H1 (cell line): ENCODE measurements around the gene CCDC7. TPM values are rescaled to one million over a fixed set of nuclear protein-coding genes. Genes with fewer than 3 reads are reported as not detected.

Source experiments
- CTCF ChIA-PET: fragments of 300-600 bp; sonication (Branson Sonifier 250); formaldehyde crosslinking; loops from one replicate; lab custom pipeline; 2021; ENCODE audit not compliant: partially characterized antibody; lab: Charles Lee
- POLR2A ChIA-PET: fragments of 300-600 bp; sonication (Branson Sonifier 250); formaldehyde crosslinking; loops from one replicate; lab custom pipeline; 2021; ENCODE audit warnings: inconsistent platforms; ENCODE audit not compliant: partially characterized antibody; lab: Charles Lee
- DNase-seq, 2 experiments: peaks; one replicate each; pipeline versions ENCODE4 v3.0.0 to v3.0.0-alpha.2; 2010 to 2022; ENCODE audit warnings: low spot score in 2 of 2, low read depth in 1 of 2, mixed read lengths in 1 of 2
- FAIRE-seq: peaks from 2 replicates; lab custom pipeline; 2011; peaks lifted over from hg19 to GRCh38; lab: Jason Lieb, UNC
- H2AFZ ChIP-seq: 2 replicates; pipeline ENCODE4 v1.8.1; 2012; ENCODE audit warnings: low read length, inconsistent platforms
- H2AK5ac ChIP-seq: 2 replicates; pipeline ENCODE4 v1.6.1; 2013; ENCODE audit warnings: low read depth, low read length
- H2BK120ac ChIP-seq: replicated peaks from 2 replicates; pipeline ENCODE3; 2013; ENCODE audit warnings: low read depth, low read length, inconsistent platforms
- H2BK12ac ChIP-seq: 2 replicates; pipeline ENCODE4 v1.6.1; 2013; ENCODE audit warnings: low read depth, low read length
- H2BK15ac ChIP-seq: 2 replicates; pipeline ENCODE4 v1.6.1; 2013; ENCODE audit warnings: low read length
- H2BK20ac ChIP-seq: 2 replicates; pipeline ENCODE4 v1.6.1; 2013; ENCODE audit warnings: low read length
- H2BK5ac ChIP-seq: 2 replicates; pipeline ENCODE4 v1.6.1; 2013; ENCODE audit warnings: low read depth, low read length
- H3K14ac ChIP-seq: 2 replicates; pipeline ENCODE4 v1.6.1; 2013; ENCODE audit warnings: inconsistent platforms; ENCODE audit not compliant: insufficient read length
- H3K18ac ChIP-seq: 2 replicates; pipeline ENCODE4 v1.6.1; 2013; ENCODE audit warnings: low read length; ENCODE audit errors: extremely low read depth
- H3K23ac ChIP-seq: 2 replicates; pipeline ENCODE4 v1.6.1; 2013; ENCODE audit warnings: inconsistent platforms; ENCODE audit not compliant: insufficient read length
- H3K23me2 ChIP-seq: 2 replicates; pipeline ENCODE4 v1.6.1; 2013; ENCODE audit warnings: low read depth, low read length
- H3K27ac ChIP-seq: 2 replicates; pipeline ENCODE4 v1.6.1; 2011; ENCODE audit warnings: low read depth, low read length, inconsistent platforms
- H3K27me3 ChIP-seq, 4 experiments: replicated peaks in 1 of 4; 1 replicate in 1 of 4; 2 replicates in 3 of 4; pipeline versions ENCODE4 v1.6.1 to v1.8.1; 2011 to 2013; ENCODE audit warnings: low read length in 3 of 4, mild to moderate bottlenecking in 3 of 4, inconsistent platforms in 2 of 4, mixed read lengths in 2 of 4, moderate library complexity in 1 of 4; ENCODE audit not compliant: control insufficient read depth in 3 of 4, insufficient read depth in 3 of 4; ENCODE audit errors: extremely low read depth in 1 of 4
- H3K36me3 ChIP-seq, 4 experiments: 2 replicates each; pipeline versions ENCODE4 v1.6.1 to v1.8.1; 2011 to 2013; ENCODE audit warnings: mild to moderate bottlenecking in 4 of 4, low read length in 3 of 4, moderate library complexity in 2 of 4, control low read depth in 1 of 4, inconsistent platforms in 1 of 4; ENCODE audit not compliant: insufficient read depth in 4 of 4, control insufficient read depth in 2 of 4
- H3K4ac ChIP-seq: replicated peaks from 2 replicates; pipeline ENCODE3; 2013; ENCODE audit warnings: low read length, low read depth, mixed read lengths, inconsistent platforms; ENCODE audit not compliant: insufficient read length
- H3K4me1 ChIP-seq, 4 experiments: replicated peaks in 1 of 4; 1 replicate in 1 of 4; 2 replicates in 3 of 4; pipeline versions ENCODE4 v1.6.1 to v1.8.1; 2011 to 2013; ENCODE audit warnings: low read length in 3 of 4, inconsistent platforms in 2 of 4, mixed read lengths in 1 of 4; ENCODE audit not compliant: insufficient read depth in 4 of 4, control insufficient read depth in 3 of 4
- H3K4me2 ChIP-seq, 2 experiments: 2 replicates each; pipeline versions ENCODE4 v1.6.1 to v1.8.1; 2011 to 2013; ENCODE audit warnings: low read depth in 2 of 2, low read length in 2 of 2, control low read depth in 1 of 2, inconsistent platforms in 1 of 2, mild to moderate bottlenecking in 1 of 2; ENCODE audit not compliant: insufficient read depth in 1 of 2
- H3K4me3 ChIP-seq, 4 experiments: fragments of 200-600, 300-600 bp in 1 of 4; sonication (generic), shearing (Covaris generic), sonication (Bioruptor Twin) in 1 of 4; 2 replicates each; pipeline versions ENCODE4 v1.5.1 to v1.8.1; 2011 to 2016; ENCODE audit warnings: low read length in 4 of 4, low read depth in 3 of 4, control low read depth in 2 of 4, inconsistent platforms in 2 of 4, mild to moderate bottlenecking in 2 of 4, mixed read lengths in 1 of 4, moderate library complexity in 1 of 4; ENCODE audit not compliant: insufficient read depth in 2 of 4; ENCODE audit errors: extremely low read depth in 1 of 4
- H3K56ac ChIP-seq: replicated peaks from 2 replicates; pipeline ENCODE3; 2013; ENCODE audit warnings: low read depth, mild to moderate bottlenecking, mixed read lengths, low read length, inconsistent platforms; ENCODE audit not compliant: insufficient read length
- H3K79me1 ChIP-seq: 2 replicates; pipeline ENCODE4 v1.6.1; 2013; ENCODE audit warnings: low read depth, low read length, control low read depth
- H3K79me2 ChIP-seq, 2 experiments: 2 replicates each; pipeline versions ENCODE4 v1.6.1 to v1.8.1; 2012 to 2013; ENCODE audit warnings: low read length in 2 of 2, mild to moderate bottlenecking in 2 of 2, inconsistent platforms in 1 of 2; ENCODE audit not compliant: insufficient read depth in 2 of 2, control insufficient read depth in 1 of 2
- H3K9ac ChIP-seq, 4 experiments: replicated peaks in 1 of 4; 1 replicate in 1 of 4; 2 replicates in 3 of 4; pipeline versions ENCODE4 v1.6.1 to v1.8.1; 2011 to 2013; ENCODE audit warnings: low read depth in 3 of 4, low read length in 3 of 4, control low read depth in 2 of 4, mild to moderate bottlenecking in 2 of 4, moderate library complexity in 2 of 4, inconsistent platforms in 1 of 4; ENCODE audit errors: extremely low read depth in 1 of 4
- H3K9me3 ChIP-seq, 2 experiments: 2 replicates each; pipeline versions ENCODE4 v1.6.1 to v1.8.1; 2012 to 2013; ENCODE audit warnings: mild to moderate bottlenecking in 2 of 2, moderate library complexity in 2 of 2, control low read depth in 1 of 2, inconsistent platforms in 1 of 2, low read depth in 1 of 2, low read length in 1 of 2, mixed read lengths in 1 of 2; ENCODE audit not compliant: insufficient read depth in 2 of 2
- H4K20me1 ChIP-seq, 2 experiments: replicated peaks in 1 of 2; 2 replicates each; pipeline versions ENCODE3 to v1.8.1; 2011 to 2013; ENCODE audit warnings: inconsistent platforms in 2 of 2, low read length in 2 of 2, mild to moderate bottlenecking in 1 of 2; ENCODE audit not compliant: insufficient read depth in 2 of 2, control insufficient read depth in 1 of 2
- H4K5ac ChIP-seq: 2 replicates; pipeline ENCODE4 v1.6.1; 2013; ENCODE audit warnings: low read length, low read depth, mixed read lengths, inconsistent platforms; ENCODE audit not compliant: insufficient read length
- H4K8ac ChIP-seq: 2 replicates; pipeline ENCODE4 v1.8.0; 2013; ENCODE audit warnings: mild to moderate bottlenecking, moderate library complexity, low read length, inconsistent platforms; ENCODE audit not compliant: insufficient read depth; ENCODE audit errors: extremely low read depth
- H4K91ac ChIP-seq: replicated peaks from 2 replicates; pipeline ENCODE3; 2013; ENCODE audit warnings: low read length, mixed read lengths, inconsistent platforms; ENCODE audit not compliant: insufficient read length
- BCL11A ChIP-seq, 2 experiments: IDR thresholded peaks; one replicate each; pipeline ENCODE4 v1.6.1; 2011; ENCODE audit warnings: low read depth in 2 of 2, low read length in 2 of 2, mild to moderate bottlenecking in 2 of 2
- CBX8 ChIP-seq: fragments of 300-800, 300-1000 bp; sonication (generic); IDR thresholded peaks from 2 replicates; pipeline ENCODE4 v1.7.1; 2016; ENCODE audit warnings: low read depth, low read length, borderline replicate concordance
- EGR1 ChIP-seq: IDR thresholded peaks from 2 replicates; pipeline ENCODE4 v1.6.1; 2011; ENCODE audit warnings: low read depth, low read length, borderline replicate concordance
- GTF2F1 ChIP-seq: IDR thresholded peaks from 2 replicates; pipeline ENCODE4 v1.6.1; 2012; ENCODE audit warnings: low read depth, low read length, improper control_type of control experiment, borderline replicate concordance
- NANOG ChIP-seq: IDR thresholded peaks from 2 replicates; pipeline ENCODE4 v1.6.1; 2011; ENCODE audit warnings: low read length, low read depth, mild to moderate bottlenecking, inconsistent platforms; ENCODE audit not compliant: insufficient read depth, poor library complexity, severe bottlenecking
- POLR2A ChIP-seq, 2 experiments: IDR thresholded peaks; 1 replicate in 1 of 2; 2 replicates in 1 of 2; pipeline ENCODE4 v1.6.1; 2011; ENCODE audit warnings: low read depth in 2 of 2, low read length in 2 of 2, mild to moderate bottlenecking in 2 of 2; ENCODE audit errors: control extremely low read depth in 1 of 2
- RAD21 ChIP-seq, 2 experiments: IDR thresholded peaks in 1 of 2; conservative IDR thresholded peaks in 1 of 2; 2 replicates each; pipeline ENCODE4 v1.6.1; 2011; ENCODE audit warnings: low read depth in 2 of 2, low read length in 2 of 2, improper control_type of control experiment in 1 of 2, inconsistent platforms in 1 of 2, mild to moderate bottlenecking in 1 of 2, moderate library complexity in 1 of 2
- SUZ12 ChIP-seq: fragments of 200-600 bp; sonication (generic); IDR thresholded peaks from 2 replicates; pipeline ENCODE4 v1.6.1; 2012; ENCODE audit warnings: mild to moderate bottlenecking, inconsistent platforms, low read length, moderate library complexity, mixed read lengths
- TBP ChIP-seq: IDR thresholded peaks from 2 replicates; pipeline ENCODE4 v1.6.1; 2011; ENCODE audit warnings: low read depth, low read length, improper control_type of control experiment
- TEAD4 ChIP-seq: IDR thresholded peaks from 2 replicates; pipeline ENCODE4 v1.6.1; 2012; ENCODE audit warnings: low read depth, low read length, inconsistent platforms, mixed read lengths
- ZNF274 ChIP-seq: IDR thresholded peaks from 2 replicates; pipeline ENCODE4 v1.7.0; 2012; ENCODE audit warnings: low read length, borderline replicate concordance; ENCODE audit errors: extremely low read depth
- WGBS, 2 experiments: shearing (Covaris generic) in 1 of 2; methylation state at CpG; one replicate each; pipeline versions ENCODE4 v1.1.6 to v1.1.7; 2013 to 2015; ENCODE audit warnings: low lambda C conversion rate in 2 of 2, mixed read lengths in 2 of 2, inconsistent platforms in 1 of 2, low coverage in 1 of 2, missing lambda C conversion rate in 1 of 2; ENCODE audit not compliant: insufficient replicate concordance in 2 of 2, insufficient coverage in 1 of 2, insufficient read length in 1 of 2; ENCODE audit errors: extremely low coverage in 1 of 2, missing lambda C conversion rate in 1 of 2; 5-methylcytosine and 5-hydroxymethylcytosine counted together
- polyA plus RNA-seq, 7 experiments: library from polyadenylated mRNA; depleted of rRNA in 3 of 7; stranded (reverse) in 5 of 7; unstranded in 2 of 7; fragments of >200 nt in 5 of 7; fragments of 200-250 nt in 2 of 7; gene quantifications; 1 replicate in 5 of 7; 2 replicates in 1 of 7; 4 replicates in 1 of 7; pipeline versions ENCODE4 v1.2.1 to v1.2.3, GENCODE V29; 2011 to 2013; ENCODE audit warnings: missing spikeins in 2 of 7, mixed read lengths in 2 of 7
- total RNA-seq: library from RNA; stranded (reverse); fragmentation: NEBNext Ultra II Directional; extraction: Animal tissue kit (Norgen Biotek cat#: 25700); gene quantifications from 2 replicates; pipeline ENCODE4 v1.2.1, GENCODE V29; 2021
- TF ChIP-seq, protein P1 (sequence below): IDR thresholded peaks from 2 replicates; pipeline ENCODE4 v1.6.1; 2011; ENCODE audit warnings: low read depth, mild to moderate bottlenecking, low read length; ENCODE audit not compliant: insufficient read depth
- TF ChIP-seq, protein P2 (sequence below): IDR thresholded peaks from 2 replicates; pipeline ENCODE4 v1.6.1; 2012; ENCODE audit warnings: inconsistent platforms

CCDC7 gene
- total and polyA plus RNA-seq, 2 of the 8 experiments (the other 6 are each of a cell fraction or from before 2014, with no cell fraction given) = 0.18 to 0.74 TPM

DNA sequence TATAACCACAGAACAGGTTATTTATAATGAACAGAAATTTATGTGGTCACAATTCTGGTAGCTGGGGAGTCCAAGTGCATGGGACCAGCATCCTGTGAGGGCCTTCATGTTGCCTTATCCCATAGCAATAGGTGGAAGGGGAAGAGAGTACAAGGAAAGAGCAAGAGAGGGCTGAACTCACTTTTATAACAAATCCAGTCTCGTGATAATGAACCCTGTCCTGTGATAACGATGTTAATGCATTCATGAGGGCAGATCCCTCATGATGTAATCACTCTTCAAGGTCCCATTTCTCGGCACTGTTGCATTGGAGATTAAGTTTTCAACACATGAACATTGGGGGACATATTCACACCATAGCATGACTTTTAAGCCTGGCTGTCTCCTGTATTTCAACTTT, 27.4 kb upstream of the CCDC7 start:
- Histone ChIP-seq H3K4me2 (no peak overlapping the region), H3K4me1 (0 out of 7 replicates have a peak, but pooled peaks cover 0 to 2% (median 0%) of the 10 kb centered on the region in 4 experiments), H2BK20ac (no peak overlapping the region), H2BK120ac (no peak overlapping the region), H3K79me1 (no peaks in the 10 kb centered on the region), H3K18ac (no peak overlapping the region), H2BK12ac (no peak overlapping the region), H2BK5ac (no peak overlapping the region), H3K56ac (no peak overlapping the region), H4K8ac (no peak overlapping the region), H3K23ac (no peak overlapping the region), H3K9ac (no peak overlapping the region), H2AFZ (no peak overlapping the region), H2AK5ac (no peak overlapping the region), H3K14ac (no peak overlapping the region), H3K4me3 (no peak overlapping the region), H3K27me3 (no peaks in the 10 kb centered on the region), H3K9me3 (peaks cover 3 to 8% of the 10 kb centered on the region in 2 experiments; a peak in 2 of 4 replicates), H3K36me3 (no peaks in the 10 kb centered on the region), H3K79me2 (no peaks in the 10 kb centered on the region), H2BK15ac (no peak overlapping the region), H4K5ac (no peak overlapping the region), H4K20me1 (no peaks in the 10 kb centered on the region), H3K23me2 (no peaks in the 10 kb centered on the region), H3K27ac (no peak overlapping the region), H3K4ac (no peak overlapping the region), H4K91ac (no peak overlapping the region)
- CTCF ChIA-PET = no interaction called here
- 84% methylated on average over 3 of the region's 3 CpGs; no CpG with 5 or more reads in 1 of the 2 experiments for WGBS, 2 experiments
- no peak for DNase-seq
- POLR2A ChIA-PET = no interaction called here
- FAIRE-seq = no peak
- TF ChIP-seq EGR1 = no peak
- TF ChIP-seq, protein P1, sequence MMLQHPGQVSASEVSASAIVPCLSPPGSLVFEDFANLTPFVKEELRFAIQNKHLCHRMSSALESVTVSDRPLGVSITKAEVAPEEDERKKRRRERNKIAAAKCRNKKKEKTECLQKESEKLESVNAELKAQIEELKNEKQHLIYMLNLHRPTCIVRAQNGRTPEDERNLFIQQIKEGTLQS = no peak
- no peak for TF ChIP-seq ZNF274
- no peak for TF ChIP-seq POLR2A (IDR thresholded peaks at IDR 0.05; ENCODE audit: control extremely low read depth in 1 of 2, low read depth in 2 of 2, low read length in 2 of 2)
- TF ChIP-seq, protein P2, sequence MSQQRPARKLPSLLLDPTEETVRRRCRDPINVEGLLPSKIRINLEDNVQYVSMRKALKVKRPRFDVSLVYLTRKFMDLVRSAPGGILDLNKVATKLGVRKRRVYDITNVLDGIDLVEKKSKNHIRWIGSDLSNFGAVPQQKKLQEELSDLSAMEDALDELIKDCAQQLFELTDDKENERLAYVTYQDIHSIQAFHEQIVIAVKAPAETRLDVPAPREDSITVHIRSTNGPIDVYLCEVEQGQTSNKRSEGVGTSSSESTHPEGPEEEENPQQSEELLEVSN = no peak
- TF ChIP-seq RAD21 (IDR thresholded peaks at IDR 0.05 in 1 of 2, conservative IDR thresholded peaks at IDR 0.05 in 1 of 2; ENCODE audit: low read depth in 2 of 2, low read length in 2 of 2) = no peak
- no peak for TF ChIP-seq BCL11A (IDR thresholded peaks at IDR 0.05; ENCODE audit: low read depth in 2 of 2, low read length in 2 of 2)
- no peak for TF ChIP-seq SUZ12
- TF ChIP-seq GTF2F1 = no peak
- TF ChIP-seq TEAD4 = no peak
- TF ChIP-seq NANOG = no peak
- TF ChIP-seq TBP = no peak
- no peak for TF ChIP-seq CBX8
